Gastroesophageal sphincter (tissue), 4 donors: ENCODE measurements around the gene GZF1. TPM values are rescaled to one million over a fixed set of nuclear protein-coding genes. Genes with fewer than 3 reads are reported as not detected.
A peak's percentile ranks its signal among the peaks of the same experiment; 100 is the strongest.
"Not testable (repeated sequence)": the region's sequence is repeated elsewhere in the genome, so short reads cannot be mapped to it uniquely, and the experiment has no call there.

Experiments used
- ATAC-seq: fragments of 150-250 bp; one replicate; pipeline ENCODE4 v1.9.1; 2016; ENCODE audit warnings: mild to moderate bottlenecking, moderate library complexity
- H3K27ac ChIP-seq, 4 donors: fragments of 200-600 bp; sonication (generic) in 3 of 4; 1 replicate in 3 of 4; 2 replicates in 1 of 4; pipeline ENCODE4 v1.5.1; 2016 to 2019
- H3K27me3 ChIP-seq: fragments of 200-600 bp; sonication (generic); one replicate; pipeline ENCODE4 v1.5.1; 2019
- H3K36me3 ChIP-seq, 2 donors: fragments of 200-600 bp; sonication (generic); one replicate each; pipeline ENCODE4 v1.5.1; 2019; ENCODE audit warnings: control low read depth in 1 of 2
- H3K4me1 ChIP-seq, 3 donors: fragments of 200-600 bp; sonication (generic); 1 replicate in 2 of 3; 2 replicates in 1 of 3; pipeline ENCODE4 v1.5.1; 2016 to 2019; ENCODE audit warnings: control low read depth in 2 of 3
- H3K4me3 ChIP-seq, 2 donors: fragments of 200-600 bp; sonication (generic); one replicate each; pipeline ENCODE4 v1.5.1; 2019; ENCODE audit warnings: mild to moderate bottlenecking in 1 of 2, moderate library complexity in 1 of 2
- H3K9me3 ChIP-seq, 3 donors: fragments of 200-600 bp; sonication (generic); one replicate each; pipeline ENCODE4 v1.5.1; 2017 to 2019; ENCODE audit warnings: control low read depth in 2 of 3
- CTCF ChIP-seq, 4 experiments: fragments of 200-600 bp in 2 of 4; fragments of 450-650 bp in 2 of 4; sonication (generic) in 1 of 4; IDR thresholded peaks; one replicate each; pipeline ENCODE4 v1.5.1; 2017 to 2019; ENCODE audit warnings: antibody characterized with exemption in 4 of 4, mild to moderate bottlenecking in 2 of 4, moderate library complexity in 2 of 4
- EP300 ChIP-seq: sonication (generic); formaldehyde crosslinking; IDR thresholded peaks from one replicate; pipeline ENCODE4 v1.6.1; 2017; ENCODE audit warnings: antibody characterized with exemption, mild to moderate bottlenecking
- POLR2A ChIP-seq, 2 donors: fragments of 450-650 bp; IDR thresholded peaks; one replicate each; pipeline ENCODE4 v1.6.1; 2017; ENCODE audit warnings: antibody characterized with exemption in 2 of 2, mild to moderate bottlenecking in 2 of 2, moderate library complexity in 1 of 2
- POLR2AphosphoS5 ChIP-seq: sonication (generic); formaldehyde crosslinking; IDR thresholded peaks from one replicate; pipeline ENCODE4 v1.6.1; 2017; ENCODE audit warnings: antibody characterized with exemption
- WGBS, 2 donors: methylation state at CpG; one replicate each; pipeline ENCODE4 v1.1.5; 2018; ENCODE audit warnings: low coverage in 1 of 2; 5-methylcytosine and 5-hydroxymethylcytosine counted together
- total RNA-seq, 4 donors: library from RNA; depleted of rRNA; stranded (reverse); fragments of >200 nt; gene quantifications; one replicate each; pipeline ENCODE4 v1.1.0, GENCODE V29; 2016

GZF1 gene
- total RNA-seq, 4 donors from 2014 or later = 13.5 to 18.8 (median 17.4) TPM

- ATAC-seq = no peak
- 88 to 100% methylated on average over 1 of the region's 1 CpG for WGBS, 2 donors
Observed at GRCh38 chr20:23343590-23343989, 18.4 kb upstream of the GZF1 start.

GRCh38 chr20:23344336-23344735 is 17.6 kb upstream of the GZF1 start:
- Histone ChIP-seq H3K27ac (no peak overlapping the region), H3K36me3 (no peaks in the 10 kb centered on the region), H3K9me3 (no peaks in the 10 kb centered on the region), H3K4me3 (no peak overlapping the region), H3K4me1 (peaks cover 0 to 19% (median 3%) of the 10 kb centered on the region in 3 donors), H3K27me3 (peaks cover 7% of the 10 kb centered on the region)
- TF ChIP-seq POLR2AphosphoS5 (no peak), EP300 (no peak), POLR2A (IDR thresholded peaks at IDR 0.05) (no peak), CTCF (IDR thresholded peaks at IDR 0.05) (no peak)
- no peak for ATAC-seq
- WGBS, 2 donors = no CpG with 5 or more reads among the region's 5 CpGs

More at GRCh38 chr20:23343590-23343989, 18.4 kb upstream of the GZF1 start:
- H3K4me1 ChIP-seq = peaks cover 0 to 12% (median 0%) of the 10 kb centered on the region in 3 donors
- no peak overlapping the region for H3K27ac ChIP-seq
- H3K36me3 ChIP-seq = no peaks in the 10 kb centered on the region
- H3K9me3 ChIP-seq = no peaks in the 10 kb centered on the region
- TF ChIP-seq CTCF (IDR thresholded peaks at IDR 0.05) (no peak), POLR2A (IDR thresholded peaks at IDR 0.05) (no peak), POLR2AphosphoS5 (no peak), EP300 (no peak)
- no peak overlapping the region for H3K4me3 ChIP-seq
- H3K27me3 ChIP-seq = peaks cover 7% of the 10 kb centered on the region

- Histone ChIP-seq H3K36me3 (no peaks in the 10 kb centered on the region), H3K9me3 (no peaks in the 10 kb centered on the region), H3K27ac (no peak overlapping the region), H3K4me3 (no peak overlapping the region), H3K27me3 (no peaks in the 10 kb centered on the region), H3K4me1 (peaks cover 0 to 13% (median 4%) of the 10 kb centered on the region in 3 donors)
- TF ChIP-seq POLR2A (IDR thresholded peaks at IDR 0.05) (no peak), EP300 (no peak)
- 100% methylated on average over 3 of the region's 4 CpGs; no CpG with 5 or more reads in 1 of the 2 donors for WGBS, 2 donors
- ATAC-seq = no peak
Observed at GRCh38 chr20:23346002-23346401, 16.0 kb upstream of the GZF1 start.

- Histone ChIP-seq H3K9me3 (no peaks in the 10 kb centered on the region), H3K27ac (no peak overlapping the region), H3K27me3 (no peaks in the 10 kb centered on the region), H3K4me1 (peaks cover 0 to 30% (median 11%) of the 10 kb centered on the region in 3 donors), H3K4me3 (no peak overlapping the region), H3K36me3 (no peaks in the 10 kb centered on the region)
- 98 to 100% methylated on average over 4 to 6 of the region's 6 CpGs for WGBS, 2 donors
- ATAC-seq = no peak
- TF ChIP-seq POLR2A (IDR thresholded peaks at IDR 0.05) = no peak
- no peak for TF ChIP-seq EP300
- no peak for TF ChIP-seq POLR2AphosphoS5
- TF ChIP-seq CTCF (IDR thresholded peaks at IDR 0.05) = no peak
Observed at GRCh38 chr20:23347791-23348190, 14.2 kb upstream of the GZF1 start.

GRCh38 chr20:23348510-23348909 is 13.5 kb upstream of the GZF1 start:
- not testable (repeated sequence) for H3K27me3 ChIP-seq, H3K4me3 ChIP-seq, H3K36me3 ChIP-seq, ATAC-seq, H3K9me3 ChIP-seq
- Histone ChIP-seq H3K4me1 (peaks cover 0 to 35% (median 11%) of the 10 kb centered on the region in 3 donors), H3K27ac (peak overlapping the region in 3 of 4 donors; percentile 94 to 98 (median 97))
- WGBS, 2 donors = 79 to 83% methylated on average over 4 to 6 of the region's 6 CpGs

- no peaks in the 10 kb centered on the region for H3K27me3 ChIP-seq
- H3K27ac ChIP-seq = peak overlapping the region; percentile 94 to 99 (median 98)
- TF ChIP-seq EP300 = no peak
- TF ChIP-seq CTCF (IDR thresholded peaks at IDR 0.05) = peak in 3 of 4 experiments; percentile 53 to 69 (median 68)
- no peak for TF ChIP-seq POLR2A (IDR thresholded peaks at IDR 0.05)
- TF ChIP-seq POLR2AphosphoS5 = no peak
- no peaks in the 10 kb centered on the region for H3K9me3 ChIP-seq
- 6 to 10% methylated on average over 8 to 23 of the region's 23 CpGs for WGBS, 2 donors
- H3K4me3 ChIP-seq = peak overlapping the region; percentile 58 to 97
- H3K36me3 ChIP-seq = peaks cover 0 to 9% of the 10 kb centered on the region in 2 donors
- ATAC-seq = peak; percentile 69
- peaks cover 0 to 35% (median 11%) of the 10 kb centered on the region in 3 donors for H3K4me1 ChIP-seq
Observed at GRCh38 chr20:23349338-23350195, 12.4 kb upstream of the GZF1 start.
